ENCODE data around the gene RASL12. TPM values are rescaled to one million over a fixed set of nuclear protein-coding genes. Genes with fewer than 3 reads are reported as not detected.

The RASL12 gene
- polyA plus RNA-seq, 4 donors = 5.9 to 8.6 (median 7.0) TPM

GRCh38 chr15:65092911-65093792 is 25.4 kb upstream of the RASL12 start:
- no peak for DNase-seq (ENCODE audit: low read depth in 4 of 4, low spot score in 3 of 4)

GRCh38 chr15:65091946-65092770 is 24.4 kb upstream of the RASL12 start:
- no peak for DNase-seq (ENCODE audit: low read depth in 4 of 4, low spot score in 3 of 4)

- no peak for DNase-seq (ENCODE audit: low read depth in 4 of 4, low spot score in 3 of 4)
These were observed 21.5 kb upstream of the RASL12 start for GRCh38 chr15:65089206-65089824.

- DNase-seq (ENCODE audit: low read depth in 4 of 4, low spot score in 3 of 4) = no peak
These were observed 20.8 kb upstream of the RASL12 start for GRCh38 chr15:65088643-65089021.

GRCh38 chr15:65087873-65088642 is 20.3 kb upstream of the RASL12 start:
- DNase-seq (ENCODE audit: low read depth in 4 of 4, low spot score in 3 of 4) = no peak

- no peak for DNase-seq (ENCODE audit: low read depth in 4 of 4, low spot score in 3 of 4)
These were observed 19.6 kb upstream of the RASL12 start for GRCh38 chr15:65087411-65087810.

GRCh38 chr15:65086680-65087111 is 18.9 kb upstream of the RASL12 start:
- DNase-seq (ENCODE audit: low read depth in 4 of 4, low spot score in 3 of 4) = no peak

GRCh38 chr15:65085990-65086679 is 18.3 kb upstream of the RASL12 start:
- DNase-seq (ENCODE audit: low read depth in 4 of 4, low spot score in 3 of 4) = no peak

GRCh38 chr15:65085207-65085753 is 17.5 kb upstream of the RASL12 start:
- no peak for DNase-seq (ENCODE audit: low read depth in 4 of 4, low spot score in 3 of 4)

GRCh38 chr15:65084500-65085206 is 16.9 kb upstream of the RASL12 start:
- DNase-seq (ENCODE audit: low read depth in 4 of 4, low spot score in 3 of 4) = no peak

GRCh38 chr15:65083262-65083701 is 15.5 kb upstream of the RASL12 start:
- DNase-seq (ENCODE audit: low read depth in 4 of 4, low spot score in 3 of 4) = peak in 2 of 4 donors; percentile 57

GRCh38 chr15:65082303-65082953 is 14.6 kb upstream of the RASL12 start:
- DNase-seq (ENCODE audit: low read depth in 4 of 4, low spot score in 3 of 4) = no peak

- DNase-seq (ENCODE audit: low read depth in 4 of 4, low spot score in 3 of 4) = no peak
These were observed 14.0 kb upstream of the RASL12 start for GRCh38 chr15:65081758-65082157.

GRCh38 chr15:65081270-65081669 is 13.5 kb upstream of the RASL12 start:
- no peak for DNase-seq (ENCODE audit: low read depth in 4 of 4, low spot score in 3 of 4)

GRCh38 chr15:65079580-65079979 is 11.8 kb upstream of the RASL12 start:
- DNase-seq (ENCODE audit: low read depth in 4 of 4, low spot score in 3 of 4) = no peak

GRCh38 chr15:65077981-65078352 is 10.2 kb upstream of the RASL12 start:
- no peak for DNase-seq (ENCODE audit: low read depth in 4 of 4, low spot score in 3 of 4)

GRCh38 chr15:65077291-65077980 is 9.6 kb upstream of the RASL12 start:
- no peak for DNase-seq (ENCODE audit: low read depth in 4 of 4, low spot score in 3 of 4)

All from right renal pelvis (tissue), 4 donors.